Transverse colon (tissue), 3 donors: ENCODE data around the gene RBM10.

Experiments used
- CTCF ChIP-seq, 5 experiments: fragments of 200-600 bp in 3 of 5; fragments of 450-650 bp in 2 of 5; sonication (generic) in 3 of 5; IDR thresholded peaks; 1 replicate in 2 of 5; 2 replicates in 3 of 5; pipeline ENCODE4 v1.5.1; 2016 to 2017; ENCODE audit warnings: antibody characterized with exemption in 5 of 5, inconsistent platforms in 3 of 5, mild to moderate bottlenecking in 2 of 5, moderate library complexity in 1 of 5
- EP300 ChIP-seq: sonication (generic); formaldehyde crosslinking; IDR thresholded peaks from one replicate; pipeline ENCODE4 v1.6.1; 2017; ENCODE audit warnings: antibody characterized with exemption, low read depth
- POLR2A ChIP-seq: fragments of 450-650 bp; IDR thresholded peaks from one replicate; pipeline ENCODE4 v1.6.1; 2016; ENCODE audit warnings: antibody characterized with exemption, mild to moderate bottlenecking, moderate library complexity

GRCh38 chrX:47156611-47157520 is 11.8 kb downstream of the RBM10 start:
- TF ChIP-seq CTCF (IDR thresholded peaks at IDR 0.05) (no peak), POLR2A (no peak), EP300 (no peak)
